ENCODE measurements around the gene SEMG2.

DNA sequence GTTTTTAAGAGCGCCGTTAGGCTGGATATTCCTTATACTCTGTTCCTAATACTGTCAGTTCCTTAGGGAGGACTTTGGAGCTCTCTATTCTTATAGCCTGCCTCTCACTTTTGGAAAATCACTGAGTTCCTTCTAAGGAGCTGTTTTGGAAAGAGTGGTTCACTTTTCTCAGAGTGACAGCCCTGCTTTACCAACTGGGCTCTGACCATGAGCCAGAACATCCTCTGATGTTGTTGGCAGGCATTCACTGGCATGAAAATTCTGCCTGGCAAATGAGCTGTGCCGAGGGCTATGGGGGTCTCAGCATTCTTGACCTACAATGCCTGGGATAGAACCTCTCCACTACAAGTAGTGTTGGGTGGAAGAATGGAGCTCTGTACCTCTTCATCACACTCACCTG lies 29.2 kb upstream of the SEMG2 start:
- TF ChIP-seq, protein P1, sequence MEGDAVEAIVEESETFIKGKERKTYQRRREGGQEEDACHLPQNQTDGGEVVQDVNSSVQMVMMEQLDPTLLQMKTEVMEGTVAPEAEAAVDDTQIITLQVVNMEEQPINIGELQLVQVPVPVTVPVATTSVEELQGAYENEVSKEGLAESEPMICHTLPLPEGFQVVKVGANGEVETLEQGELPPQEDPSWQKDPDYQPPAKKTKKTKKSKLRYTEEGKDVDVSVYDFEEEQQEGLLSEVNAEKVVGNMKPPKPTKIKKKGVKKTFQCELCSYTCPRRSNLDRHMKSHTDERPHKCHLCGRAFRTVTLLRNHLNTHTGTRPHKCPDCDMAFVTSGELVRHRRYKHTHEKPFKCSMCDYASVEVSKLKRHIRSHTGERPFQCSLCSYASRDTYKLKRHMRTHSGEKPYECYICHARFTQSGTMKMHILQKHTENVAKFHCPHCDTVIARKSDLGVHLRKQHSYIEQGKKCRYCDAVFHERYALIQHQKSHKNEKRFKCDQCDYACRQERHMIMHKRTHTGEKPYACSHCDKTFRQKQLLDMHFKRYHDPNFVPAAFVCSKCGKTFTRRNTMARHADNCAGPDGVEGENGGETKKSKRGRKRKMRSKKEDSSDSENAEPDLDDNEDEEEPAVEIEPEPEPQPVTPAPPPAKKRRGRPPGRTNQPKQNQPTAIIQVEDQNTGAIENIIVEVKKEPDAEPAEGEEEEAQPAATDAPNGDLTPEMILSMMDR (IDR thresholded peaks at IDR 0.05), result no peak
- no peak for TF ChIP-seq POLR2AphosphoS5 (IDR thresholded peaks at IDR 0.05)
